ENCODE measurements around the gene EIF3D. TPM values are rescaled to one million over a fixed set of nuclear protein-coding genes. Genes with fewer than 3 reads are reported as not detected.

The EIF3D gene
- total RNA-seq, 4 donors from 2014 or later: 247 to 409 (median 332) TPM

GRCh38 chr22:36470162-36470993, 58.6 kb downstream of the EIF3D start:
- H3K4me1 ChIP-seq: peaks cover 45% of the 10 kb centered on the region

GRCh38 chr22:36469094-36469710, 59.8 kb downstream of the EIF3D start:
- H3K27ac ChIP-seq: no peak overlapping the region
- peaks cover 37% of the 10 kb centered on the region for H3K36me3 ChIP-seq
- no peaks in the 10 kb centered on the region for H3K9me3 ChIP-seq
- 73% methylated on average over 12 of the region's 14 CpGs for WGBS
- no peak for DNase-seq (ENCODE audit: low spot score in 2 of 2)
- H3K27me3 ChIP-seq: no peaks in the 10 kb centered on the region
- no peak overlapping the region for H3K4me3 ChIP-seq
- no peak for TF ChIP-seq EP300 (IDR thresholded peaks at IDR 0.05)
- no peak for TF ChIP-seq POLR2AphosphoS5 (IDR thresholded peaks at IDR 0.05)
- peaks cover 57% of the 10 kb centered on the region for H3K4me1 ChIP-seq

More at GRCh38 chr22:36470162-36470993, 58.6 kb downstream of the EIF3D start:
- Histone ChIP-seq H3K9me3 (no peaks in the 10 kb centered on the region), H3K4me3 (no peak overlapping the region), H3K27ac (peak overlapping the region; percentile 59), H3K36me3 (peaks cover 49% of the 10 kb centered on the region), H3K27me3 (no peaks in the 10 kb centered on the region)
- peak; percentile 83 to 88 for DNase-seq (ENCODE audit: low spot score in 2 of 2)
- no peak for TF ChIP-seq EP300 (IDR thresholded peaks at IDR 0.05)
- TF ChIP-seq CTCF (IDR thresholded peaks at IDR 0.05): peak; percentile 88 to 95
- 35% methylated on average over 13 of the region's 14 CpGs for WGBS

- no peak for DNase-seq (ENCODE audit: low spot score in 2 of 2)
- no peak overlapping the region for H3K4me3 ChIP-seq
- peaks cover 25% of the 10 kb centered on the region for H3K36me3 ChIP-seq
- TF ChIP-seq EP300 (IDR thresholded peaks at IDR 0.05): no peak
- TF ChIP-seq POLR2AphosphoS5 (IDR thresholded peaks at IDR 0.05): no peak
- TF ChIP-seq POLR2A (IDR thresholded peaks at IDR 0.05): no peak
- no peak for TF ChIP-seq CTCF (IDR thresholded peaks at IDR 0.05)
- H3K27me3 ChIP-seq: no peaks in the 10 kb centered on the region
- WGBS: 68% methylated on average over 7 of the region's 7 CpGs
- no peak overlapping the region for H3K27ac ChIP-seq
- no peaks in the 10 kb centered on the region for H3K9me3 ChIP-seq
- H3K4me1 ChIP-seq: peaks cover 59% of the 10 kb centered on the region
Measured at GRCh38 chr22:36467946-36468345, 61.0 kb downstream of the EIF3D start.

GRCh38 chr22:36467042-36467810, 61.7 kb downstream of the EIF3D start:
- no peak for DNase-seq (ENCODE audit: low spot score in 2 of 2)
- Histone ChIP-seq H3K27me3 (no peaks in the 10 kb centered on the region), H3K36me3 (peaks cover 18% of the 10 kb centered on the region), H3K4me1 (peaks cover 60% of the 10 kb centered on the region), H3K4me3 (no peak overlapping the region), H3K9me3 (no peaks in the 10 kb centered on the region), H3K27ac (peak overlapping the region; percentile 80)
- TF ChIP-seq POLR2AphosphoS5 (IDR thresholded peaks at IDR 0.05): no peak
- TF ChIP-seq EP300 (IDR thresholded peaks at IDR 0.05): no peak
- TF ChIP-seq POLR2A (IDR thresholded peaks at IDR 0.05): no peak
- no peak for TF ChIP-seq CTCF (IDR thresholded peaks at IDR 0.05)
- 74% methylated on average over 14 of the region's 14 CpGs for WGBS

GRCh38 chr22:36466258-36466657, 62.7 kb downstream of the EIF3D start:
- Histone ChIP-seq H3K27me3 (no peaks in the 10 kb centered on the region), H3K4me3 (no peak overlapping the region), H3K4me1 (peaks cover 67% of the 10 kb centered on the region), H3K27ac (peak overlapping the region; percentile 80), H3K9me3 (no peaks in the 10 kb centered on the region), H3K36me3 (peaks cover 14% of the 10 kb centered on the region)
- TF ChIP-seq POLR2AphosphoS5 (IDR thresholded peaks at IDR 0.05) (no peak), CTCF (IDR thresholded peaks at IDR 0.05) (no peak), EP300 (IDR thresholded peaks at IDR 0.05) (no peak), POLR2A (IDR thresholded peaks at IDR 0.05) (no peak)
- WGBS: 70% methylated on average over 5 of the region's 7 CpGs
- no peak for DNase-seq (ENCODE audit: low spot score in 2 of 2)
